HFFc6 (cell line): ENCODE measurements around the gene UNC119. TPM values are rescaled to one million over a fixed set of nuclear protein-coding genes. Genes with fewer than 3 reads are reported as not detected.
"Not testable (repeated sequence)": the region's sequence is repeated elsewhere in the genome, so short reads cannot be mapped to it uniquely, and the experiment has no call there.

ENCODE experiments used
- DNase-seq: peaks from one replicate; pipeline ENCODE4 v3.0.0-alpha.2; 2018
- H3K27ac Mint-ChIP-seq: 2 replicates; pipeline ENCODE4 v1.8.0; 2020; ENCODE audit warnings: mild to moderate bottlenecking, mixed read lengths
- H3K27me3 Mint-ChIP-seq: 2 replicates; pipeline ENCODE4 v1.8.0; 2021; ENCODE audit warnings: mild to moderate bottlenecking, moderate library complexity, mixed read lengths; ENCODE audit not compliant: insufficient read depth
- H3K36me3 Mint-ChIP-seq: 2 replicates; pipeline ENCODE4 v1.8.0; 2021; ENCODE audit warnings: low read depth, mixed read lengths
- H3K4me1 Mint-ChIP-seq: 2 replicates; pipeline ENCODE4 v1.8.0; 2020; ENCODE audit warnings: low read depth, mixed read lengths
- H3K4me3 Mint-ChIP-seq: 2 replicates; pipeline ENCODE4 v1.8.0; 2020; ENCODE audit warnings: mild to moderate bottlenecking, moderate library complexity, mixed read lengths
- H3K9me3 Mint-ChIP-seq: 2 replicates; pipeline ENCODE4 v1.8.0; 2020; ENCODE audit warnings: mild to moderate bottlenecking, mixed read lengths
- CTCF ChIP-seq: fragments of 200-600 bp; sonication (generic); IDR thresholded peaks from 2 replicates; pipeline ENCODE4 v1.5.0; 2021; ENCODE audit warnings: antibody characterized with exemption, mild to moderate bottlenecking
- total RNA-seq, 6 experiments: library from RNA; stranded (reverse); fragmentation: NEBNext Ultra II Directional; extraction: Animal tissue kit (Norgen Biotek cat#: 25700); gene quantifications; 2 replicates in 1 of 6; 3 replicates in 5 of 6; pipeline ENCODE4 v1.2.3, GENCODE V29; 2021

Gene UNC119
- total RNA-seq, 6 experiments from 2014 or later: 28.3 to 36.9 (median 30.1) TPM

- H3K36me3 Mint-ChIP-seq: no peaks in the 10 kb centered on the region
- peaks cover 32% of the 10 kb centered on the region for H3K4me1 Mint-ChIP-seq
- TF ChIP-seq CTCF: no peak
- no peak overlapping the region for H3K27ac Mint-ChIP-seq
- no peak overlapping the region for H3K4me3 Mint-ChIP-seq
- no peak for DNase-seq
- H3K9me3 Mint-ChIP-seq: no peaks in the 10 kb centered on the region
- H3K27me3 Mint-ChIP-seq: peaks cover 26% of the 10 kb centered on the region
These were observed 29.2 kb downstream of the UNC119 start for GRCh38 chr17:28523186-28523585.

GRCh38 chr17:28522281-28522680 is 30.1 kb downstream of the UNC119 start:
- H3K27ac Mint-ChIP-seq, H3K4me3 Mint-ChIP-seq: not testable (repeated sequence)
- H3K27me3 Mint-ChIP-seq: peaks cover 27% of the 10 kb centered on the region

GRCh38 chr17:28521311-28522085 is 30.9 kb downstream of the UNC119 start:
- no peak for DNase-seq
- H3K27me3 Mint-ChIP-seq: peaks cover 27% of the 10 kb centered on the region
- no peak overlapping the region for H3K27ac Mint-ChIP-seq
- H3K4me3 Mint-ChIP-seq: no peak overlapping the region
- peaks cover 20% of the 10 kb centered on the region for H3K4me1 Mint-ChIP-seq
- no peaks in the 10 kb centered on the region for H3K36me3 Mint-ChIP-seq
- no peak for TF ChIP-seq CTCF
- H3K9me3 Mint-ChIP-seq: no peaks in the 10 kb centered on the region

More at GRCh38 chr17:28522281-28522680, 30.1 kb downstream of the UNC119 start:
- DNase-seq, H3K36me3 Mint-ChIP-seq, H3K9me3 Mint-ChIP-seq: not testable (repeated sequence)
- H3K4me1 Mint-ChIP-seq: peaks cover 23% of the 10 kb centered on the region

GRCh38 chr17:28520687-28521086 is 31.7 kb downstream of the UNC119 start:
- peaks cover 12% of the 10 kb centered on the region for H3K4me1 Mint-ChIP-seq
- H3K4me3 Mint-ChIP-seq: no peak overlapping the region
- no peak overlapping the region for H3K27ac Mint-ChIP-seq
- TF ChIP-seq CTCF: no peak
- no peak for DNase-seq
- peaks cover 27% of the 10 kb centered on the region for H3K27me3 Mint-ChIP-seq
- no peaks in the 10 kb centered on the region for H3K36me3 Mint-ChIP-seq
- no peaks in the 10 kb centered on the region for H3K9me3 Mint-ChIP-seq

- TF ChIP-seq CTCF: no peak
- DNase-seq: no peak
- Mint-ChIP-seq H3K27ac (no peak overlapping the region), H3K4me3 (no peak overlapping the region), H3K9me3 (no peaks in the 10 kb centered on the region), H3K4me1 (no peaks in the 10 kb centered on the region), H3K27me3 (peaks cover 27% of the 10 kb centered on the region), H3K36me3 (no peaks in the 10 kb centered on the region)
These were observed 33.2 kb downstream of the UNC119 start for GRCh38 chr17:28519236-28519635.

GRCh38 chr17:28518578-28518977 is 33.8 kb downstream of the UNC119 start:
- TF ChIP-seq CTCF: no peak
- Mint-ChIP-seq H3K4me3 (no peak overlapping the region), H3K27me3 (peaks cover 29% of the 10 kb centered on the region), H3K9me3 (no peaks in the 10 kb centered on the region), H3K27ac (no peak overlapping the region), H3K4me1 (no peaks in the 10 kb centered on the region), H3K36me3 (no peaks in the 10 kb centered on the region)
- no peak for DNase-seq
